ENCODE results near the gene MAP3K20.
"Not testable (repeated sequence)": the region's sequence is repeated elsewhere in the genome, so short reads cannot be mapped to it uniquely, and the experiment has no call there.

Gene MAP3K20

DNA sequence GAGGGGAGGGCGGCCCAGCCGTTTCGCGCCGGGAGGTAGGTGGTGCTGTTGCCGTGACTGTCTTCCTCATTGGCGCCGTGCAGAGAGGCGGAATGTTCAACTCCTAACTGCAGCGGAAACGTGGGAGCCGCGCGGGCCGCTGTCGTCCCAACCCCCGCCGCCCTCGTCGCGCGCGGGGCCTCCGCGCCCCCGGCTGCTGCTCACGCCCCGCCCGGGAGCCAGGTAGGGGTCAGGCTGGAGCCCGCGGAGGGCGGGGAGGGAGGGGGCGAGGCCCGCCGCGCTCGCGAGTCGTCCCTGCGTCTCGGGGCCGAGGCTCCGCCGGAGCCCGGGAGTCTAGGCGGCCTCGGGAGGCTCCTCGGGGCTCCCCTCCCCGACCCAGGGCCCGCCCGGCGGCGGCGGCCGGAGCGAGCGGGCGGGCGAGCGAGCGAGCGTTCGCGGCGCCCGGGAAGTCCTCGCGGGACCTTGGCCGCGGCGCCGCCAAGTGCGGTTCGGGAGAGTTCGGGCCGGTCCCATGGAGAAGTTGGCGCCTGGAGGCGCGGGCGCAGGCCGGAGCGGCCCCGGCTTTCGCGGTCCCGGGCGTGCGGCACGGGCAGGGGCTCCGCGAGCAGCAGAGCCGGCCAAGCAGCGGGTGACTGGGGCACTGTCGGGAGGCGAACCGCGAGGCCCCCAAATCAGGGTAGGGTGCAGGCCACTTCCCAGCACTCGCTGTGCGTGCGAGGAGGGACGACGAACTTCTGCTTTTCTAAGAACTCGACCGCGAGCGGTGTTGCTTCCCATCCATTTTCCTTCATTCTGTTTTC is at the start of gene MAP3K20:
MAP3K20 (plus strand) TSS at position 66 of the 800 bp plus-strand sequence. CDS start 15,186 bp downstream, outside the sequence.
- DNase-seq = peak; percentile 49

DNA sequence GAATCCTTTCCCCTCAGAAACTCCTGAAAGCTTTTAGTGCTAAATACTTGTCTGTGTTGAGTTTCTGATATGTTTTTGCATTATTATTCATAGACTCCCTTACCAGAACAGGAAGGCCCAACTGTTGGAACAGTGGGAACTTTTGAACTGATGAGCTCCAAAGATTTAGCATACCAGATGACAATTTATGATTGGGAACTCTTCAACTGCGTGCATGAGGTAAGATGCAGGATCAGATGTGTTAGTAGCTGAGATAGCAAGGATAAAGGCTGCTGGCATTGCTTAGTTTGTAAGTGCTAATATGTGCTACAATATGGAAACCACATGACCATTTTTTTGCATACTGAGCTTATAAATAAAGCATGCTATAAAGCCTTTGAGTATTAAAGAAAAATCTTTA is 49.2 kb upstream of the MAP3K20 start:
- DNase-seq = no peak

DNA sequence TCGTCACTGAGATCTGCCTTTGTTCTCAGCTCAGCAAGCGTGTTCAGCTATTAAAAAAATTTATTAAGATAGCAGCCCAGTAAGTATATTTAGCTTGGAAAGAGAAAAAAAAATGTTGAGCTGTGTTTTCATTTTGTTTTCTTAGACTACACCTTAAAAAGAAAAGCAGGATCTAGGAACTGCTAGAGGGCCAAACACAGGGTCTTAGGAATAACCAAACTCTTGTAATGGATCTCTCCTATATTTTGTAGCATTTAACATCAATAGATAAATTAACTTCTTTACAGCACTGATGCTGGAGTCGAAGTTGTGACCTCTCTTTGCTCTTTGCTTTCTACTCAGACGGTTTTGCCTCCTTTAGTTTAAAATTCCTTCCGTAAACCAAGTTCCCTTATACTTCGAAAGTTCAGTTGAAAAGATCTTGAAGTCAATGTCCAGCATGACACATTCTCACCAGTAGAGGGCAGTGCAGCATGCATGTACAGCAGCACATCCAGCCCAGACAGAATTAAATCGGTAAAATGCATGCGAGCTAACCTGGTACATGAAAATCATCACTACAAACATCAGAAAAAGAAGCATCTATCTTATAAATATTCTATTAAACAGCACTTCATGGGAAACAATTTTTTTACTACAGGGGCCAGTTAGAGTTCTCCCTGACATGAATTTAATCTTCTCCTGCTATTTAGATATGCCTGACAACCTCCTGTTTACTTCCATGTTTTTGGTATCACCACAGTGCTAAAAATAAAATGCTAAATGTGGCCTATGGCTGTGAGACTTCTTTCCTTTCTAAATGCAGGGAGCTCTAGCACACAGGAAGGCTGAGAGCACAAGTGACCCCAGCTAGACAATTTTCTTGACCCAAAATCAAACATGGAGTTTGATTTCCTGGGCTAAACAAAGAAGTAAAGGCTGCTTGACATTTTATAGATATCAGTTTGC is 48.2 kb upstream of the MAP3K20 start:
- DNase-seq = peak; percentile 63

DNA sequence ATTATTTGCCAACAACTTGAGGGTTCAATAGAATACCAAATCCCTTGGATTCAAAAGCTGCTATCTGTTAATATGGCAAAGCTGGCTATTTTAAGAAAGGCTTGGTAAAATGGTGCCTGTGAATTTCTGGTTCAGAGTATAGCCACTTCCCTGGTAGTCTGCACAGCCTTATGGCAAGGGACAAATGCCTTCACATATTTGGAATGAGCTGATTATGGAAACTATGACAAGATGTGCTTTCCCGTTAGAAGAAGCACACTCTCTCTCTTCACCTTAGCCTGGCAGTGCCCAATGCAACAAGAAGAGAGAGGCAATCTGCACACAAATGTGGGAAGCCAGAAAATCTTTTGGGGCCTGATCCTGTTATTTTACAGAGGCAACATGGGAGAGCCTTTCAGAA is 47.5 kb upstream of the MAP3K20 start:
- DNase-seq = no peak

DNA sequence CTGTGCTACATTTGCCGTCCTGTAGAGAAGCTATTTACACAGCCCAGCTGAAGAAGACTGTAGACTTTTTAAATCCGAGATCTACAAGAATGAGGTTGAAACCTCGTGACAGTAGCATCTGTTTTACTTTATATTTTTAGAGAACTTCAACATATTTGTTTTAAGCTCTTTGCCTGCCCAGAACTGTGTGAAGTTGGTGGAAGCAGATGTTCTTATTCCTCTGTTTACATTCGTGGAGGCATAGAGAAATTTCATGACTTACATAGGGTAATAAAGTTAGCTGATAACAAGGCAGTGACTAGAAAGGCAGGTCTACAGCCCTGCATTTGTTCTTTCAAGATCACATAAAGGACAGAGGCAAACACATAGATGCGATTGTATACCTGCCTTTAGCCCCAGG is 47.0 kb upstream of the MAP3K20 start:
- no peak for DNase-seq

DNA sequence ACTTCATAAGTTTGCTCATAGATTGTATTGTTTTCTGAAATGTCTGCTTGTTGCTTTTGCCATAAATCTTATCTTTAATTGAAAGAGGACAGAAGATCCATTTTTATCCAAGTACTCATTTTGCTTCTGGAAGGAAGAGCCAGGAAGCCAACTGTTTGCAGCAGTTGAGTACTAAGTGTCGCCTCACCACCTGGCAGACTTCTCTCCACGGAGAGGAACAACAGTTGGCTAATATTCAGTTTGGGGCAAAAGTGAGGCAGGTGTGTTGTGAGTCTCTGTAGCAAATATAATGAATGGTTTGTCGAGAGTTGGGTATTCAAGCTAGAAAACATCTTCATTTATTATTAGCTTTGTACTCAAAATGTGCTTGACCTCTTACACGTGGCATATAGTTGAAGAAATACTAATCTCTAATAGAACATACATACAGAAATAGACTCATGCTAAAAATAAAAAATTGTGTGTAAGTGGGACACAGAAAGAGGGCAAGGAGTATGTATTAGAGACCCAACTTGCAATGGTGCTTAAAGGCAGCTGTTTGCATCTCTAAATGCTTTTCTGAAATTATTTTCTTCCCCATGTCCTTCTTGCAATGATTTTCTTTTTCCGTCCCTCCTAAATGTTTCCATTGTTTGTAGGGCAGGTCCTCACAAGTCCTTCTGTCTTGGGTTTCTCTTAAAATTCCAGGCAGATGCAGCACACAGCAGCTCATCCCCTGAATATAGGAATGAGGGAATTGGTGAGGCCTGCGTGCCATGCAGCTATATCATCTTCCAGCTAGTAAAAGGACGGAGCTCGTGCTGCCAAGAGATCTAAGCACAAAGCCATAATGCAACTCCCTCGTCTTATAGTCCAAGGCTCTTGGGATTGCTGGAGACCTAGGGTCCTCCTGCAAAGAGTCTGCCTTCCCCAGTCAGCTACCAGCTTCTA is 44.8 kb upstream of the MAP3K20 start:
- no peak for DNase-seq

DNA sequence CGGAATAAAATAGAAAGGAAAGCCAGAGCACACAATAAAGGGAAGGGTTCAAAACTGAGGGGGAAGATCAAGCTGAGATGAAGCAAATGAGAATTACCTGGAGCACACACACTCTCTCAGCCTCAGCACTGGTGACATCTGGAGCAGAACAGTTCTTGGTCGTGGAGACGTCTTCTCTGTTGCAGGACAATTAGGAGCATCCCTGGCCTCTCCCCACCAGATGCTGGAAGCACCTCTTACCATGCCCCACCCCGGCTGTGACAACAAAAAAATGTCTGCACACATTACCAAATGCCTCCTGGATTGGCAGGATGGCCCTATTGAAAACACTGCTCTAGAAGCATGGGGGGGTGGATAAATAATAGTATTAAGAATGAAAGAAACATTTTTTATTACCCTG is 43.6 kb upstream of the MAP3K20 start:
- DNase-seq = no peak

DNA sequence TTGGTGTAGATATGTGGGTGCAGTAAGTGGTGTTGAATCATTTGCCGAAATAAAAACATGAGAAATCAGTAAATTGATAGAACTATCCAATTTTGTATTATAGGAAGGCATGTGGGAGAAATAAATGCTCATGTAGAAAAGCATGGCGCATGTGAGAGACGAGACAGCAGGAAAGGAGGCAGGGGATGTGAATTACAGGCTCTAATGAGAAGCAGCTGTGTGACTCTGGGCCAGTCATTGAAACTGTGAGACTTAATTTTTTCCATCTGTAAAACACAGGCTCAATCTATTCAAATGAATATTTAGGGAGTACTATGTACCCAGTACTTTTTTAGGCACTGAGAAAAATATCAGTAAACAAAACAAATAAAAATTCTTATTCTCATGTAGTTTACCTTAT is 42.6 kb upstream of the MAP3K20 start:
- no peak for DNase-seq

DNA sequence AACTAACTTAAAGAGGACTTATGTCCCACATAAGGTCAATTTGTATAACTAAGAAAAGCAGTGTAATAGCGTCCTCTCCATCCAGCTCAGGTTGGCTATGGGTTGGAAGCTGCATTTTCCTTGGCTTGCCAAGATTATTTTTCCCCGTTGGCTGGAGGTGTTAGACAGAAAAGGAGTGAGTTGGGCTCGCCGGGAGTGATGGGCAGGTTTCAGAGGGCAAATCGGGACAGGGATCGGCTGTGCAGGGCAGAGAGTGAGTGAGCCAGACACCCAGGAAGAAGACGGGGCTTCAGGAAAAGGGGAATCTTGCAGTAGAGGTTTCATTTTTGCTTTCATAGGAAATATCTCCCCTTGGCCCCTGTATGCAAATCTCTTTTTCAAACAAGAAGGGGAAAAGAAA is 41.5 kb upstream of the MAP3K20 start:
- DNase-seq = no peak

DNA sequence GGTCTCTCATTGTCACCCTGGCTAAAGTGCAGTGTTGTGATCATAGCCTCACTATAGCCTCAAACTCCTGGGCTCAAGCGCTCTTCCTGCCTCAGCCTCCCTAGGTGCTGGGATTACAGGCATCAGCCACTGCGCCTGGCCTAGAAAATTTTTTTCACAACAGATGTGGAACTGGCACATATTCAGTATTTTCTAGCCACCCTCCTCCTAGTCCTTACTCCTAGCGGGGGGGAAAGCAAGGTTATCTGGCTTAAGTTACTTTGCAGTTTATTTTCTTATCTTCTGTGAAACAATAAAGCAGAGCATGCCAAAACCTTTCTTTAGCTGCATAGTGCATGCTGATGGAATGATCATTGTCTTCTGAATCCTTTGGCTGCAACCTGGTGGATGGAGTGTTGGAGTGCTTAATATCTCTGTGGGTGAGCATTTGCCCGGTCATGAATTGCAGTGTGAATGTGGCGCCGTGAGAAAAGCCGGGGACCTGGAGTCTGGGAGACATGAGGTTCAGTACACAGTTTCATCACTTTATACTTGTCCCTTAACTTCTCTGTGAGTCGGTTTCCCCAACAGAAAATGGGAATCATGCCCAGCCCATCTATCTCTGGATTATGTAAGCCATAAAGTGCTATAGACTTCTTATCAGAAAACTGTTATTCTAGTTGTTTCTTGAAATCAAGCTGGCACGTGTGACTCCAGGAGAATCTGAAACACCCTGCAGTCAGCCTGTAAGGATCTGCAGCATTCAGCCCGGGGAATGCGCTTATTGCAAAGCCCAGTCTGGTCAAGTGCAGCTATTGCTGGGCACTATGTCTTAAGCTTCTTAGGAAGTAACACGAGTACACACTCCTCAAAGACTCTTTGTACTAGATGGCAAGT is 38.2 kb upstream of the MAP3K20 start:
- DNase-seq = no peak

DNA sequence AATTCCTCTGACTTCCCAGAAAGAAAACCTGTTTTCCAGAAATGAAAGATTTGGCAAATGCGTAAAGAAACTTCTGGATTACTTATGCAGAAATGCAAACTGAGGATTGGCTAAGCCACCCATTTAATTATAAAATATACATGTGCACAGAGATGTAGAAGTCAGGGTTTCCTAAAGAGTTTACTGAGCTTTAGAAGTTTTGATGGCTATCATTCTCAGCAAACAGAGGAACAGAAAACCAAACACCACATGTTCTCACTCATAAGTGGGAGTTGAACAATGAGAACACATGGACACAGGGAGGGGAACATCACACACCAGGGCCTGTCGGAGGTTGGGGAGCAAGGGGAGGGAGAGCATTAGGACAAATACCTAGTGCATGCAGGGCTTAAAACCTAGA is 37.4 kb upstream of the MAP3K20 start:
- not testable (repeated sequence) for DNase-seq

DNA sequence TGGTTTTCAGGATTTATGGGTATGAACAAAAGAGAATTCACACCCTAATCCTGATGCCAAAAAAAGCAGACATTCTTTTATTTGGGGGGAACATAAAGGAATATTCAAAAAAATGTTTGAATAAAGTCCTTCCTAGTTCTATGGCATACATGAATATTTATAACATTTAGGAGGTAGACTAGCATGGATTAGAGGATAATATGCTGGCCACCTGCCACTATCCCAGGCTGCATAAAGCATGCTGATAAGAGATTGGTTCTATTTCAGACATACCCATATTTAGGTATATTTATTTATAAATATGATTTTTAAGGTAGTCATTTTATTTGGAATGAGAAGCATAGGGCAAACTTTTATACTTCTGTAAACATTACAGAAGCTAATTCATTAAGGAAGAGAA is 34.9 kb upstream of the MAP3K20 start:
- DNase-seq = no peak

DNA sequence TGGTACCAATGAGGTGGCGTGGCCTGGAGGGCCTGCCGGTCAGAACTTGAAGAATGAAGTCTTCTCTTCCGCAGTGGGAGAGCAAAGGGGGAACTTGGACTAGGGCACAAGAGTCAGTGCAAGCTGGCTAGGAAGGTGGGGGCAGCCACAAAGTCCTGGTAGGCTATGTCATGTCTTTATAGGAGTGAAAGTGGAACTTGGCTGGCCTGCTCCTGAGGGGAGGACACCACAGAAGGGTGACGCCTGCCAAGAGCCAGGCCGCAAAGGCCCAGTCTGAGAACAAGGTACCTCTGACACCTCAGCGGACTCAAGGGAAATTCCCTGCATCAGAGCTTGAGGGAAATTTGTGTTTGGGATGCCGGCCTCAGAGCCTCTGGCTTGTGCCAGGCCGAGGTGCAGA is 32.2 kb upstream of the MAP3K20 start:
- peak; percentile 58 for DNase-seq

DNA sequence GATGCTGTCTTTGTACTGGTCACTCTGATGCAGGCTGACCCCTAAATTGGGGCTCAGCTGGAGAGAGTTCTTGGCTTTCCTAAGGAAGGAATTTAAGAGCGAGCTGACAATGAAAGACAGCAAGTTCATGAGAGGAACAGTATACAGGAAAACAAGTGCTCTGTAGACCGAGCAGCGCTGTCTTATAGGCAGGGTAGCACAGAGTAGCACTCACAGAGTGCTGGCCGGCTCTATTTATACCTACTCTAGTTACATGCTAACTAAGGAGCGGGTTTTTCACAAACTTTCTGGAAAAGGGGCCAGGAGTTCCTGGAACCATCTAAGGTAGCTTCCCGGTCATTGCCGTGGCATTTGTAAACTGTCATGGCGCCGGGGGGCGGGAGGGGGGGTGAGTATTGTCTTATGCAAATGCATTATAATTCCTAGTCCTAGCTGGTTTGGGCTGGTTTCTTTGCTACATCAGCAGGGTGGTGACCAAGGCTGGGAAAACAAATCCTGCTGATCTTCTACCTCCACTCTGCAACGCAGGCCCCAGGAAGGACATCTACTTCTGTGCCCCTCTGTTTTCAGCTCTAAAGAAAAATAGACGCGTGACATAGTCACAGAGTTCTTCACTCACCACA is 31.6 kb upstream of the MAP3K20 start:
- DNase-seq = no peak

DNA sequence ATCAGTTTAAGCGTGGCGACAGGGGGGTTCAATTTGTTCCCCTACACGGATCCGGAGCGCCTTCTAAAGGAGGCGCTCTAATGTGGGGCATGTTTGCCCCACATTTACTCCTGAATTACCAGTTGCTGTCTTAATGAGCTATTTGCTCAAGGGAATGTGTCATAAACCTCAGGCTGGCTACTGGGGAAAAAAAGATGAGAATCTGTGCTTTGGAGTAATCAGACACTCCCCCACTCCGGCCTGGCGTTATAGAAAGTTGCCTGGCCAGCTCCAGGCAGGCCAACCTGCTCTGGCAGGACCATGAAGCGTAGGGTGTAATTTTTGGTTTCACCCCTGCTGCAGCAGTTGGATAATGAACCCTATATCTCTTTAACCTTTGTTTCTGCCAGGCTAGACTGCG is 31.0 kb upstream of the MAP3K20 start:
- no peak for DNase-seq

DNA sequence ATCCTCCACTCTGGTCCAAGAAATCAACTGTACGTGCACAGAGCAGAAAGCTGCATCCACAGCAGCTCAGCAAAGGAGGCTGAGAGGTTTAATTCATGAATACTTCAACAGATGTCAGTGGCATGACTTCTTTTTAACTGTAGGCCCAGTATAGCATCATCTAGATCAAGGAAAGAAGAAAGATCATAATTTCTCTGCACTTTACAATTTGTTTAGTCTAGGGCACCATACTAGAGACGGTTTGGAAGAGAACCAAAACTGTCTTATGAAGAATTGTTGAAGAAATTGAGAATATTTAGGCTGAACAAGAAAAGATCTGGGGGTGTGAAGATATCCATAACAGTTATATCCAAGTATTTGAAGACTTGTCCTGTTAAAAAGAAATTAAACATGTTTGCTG is 30.5 kb upstream of the MAP3K20 start:
- no peak for DNase-seq

DNA sequence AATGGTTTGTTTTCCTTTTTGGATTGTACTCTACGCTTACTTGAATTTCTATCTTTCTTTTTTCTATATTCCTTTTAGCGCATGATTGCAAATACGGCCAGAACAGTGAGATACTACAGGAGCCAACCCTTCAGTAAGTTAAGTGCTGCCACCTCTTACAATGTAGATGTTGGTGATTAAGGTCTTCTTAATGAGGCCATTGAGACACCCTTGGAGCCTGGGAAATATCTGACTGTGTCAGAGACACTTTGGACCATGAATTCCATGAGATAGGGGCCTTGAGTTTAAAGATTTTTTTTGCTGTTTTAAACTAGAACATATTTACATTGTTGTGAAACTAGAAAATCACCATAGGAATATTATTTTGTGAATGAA is 27.1 kb upstream of the MAP3K20 start:
- no peak for DNase-seq

DNA sequence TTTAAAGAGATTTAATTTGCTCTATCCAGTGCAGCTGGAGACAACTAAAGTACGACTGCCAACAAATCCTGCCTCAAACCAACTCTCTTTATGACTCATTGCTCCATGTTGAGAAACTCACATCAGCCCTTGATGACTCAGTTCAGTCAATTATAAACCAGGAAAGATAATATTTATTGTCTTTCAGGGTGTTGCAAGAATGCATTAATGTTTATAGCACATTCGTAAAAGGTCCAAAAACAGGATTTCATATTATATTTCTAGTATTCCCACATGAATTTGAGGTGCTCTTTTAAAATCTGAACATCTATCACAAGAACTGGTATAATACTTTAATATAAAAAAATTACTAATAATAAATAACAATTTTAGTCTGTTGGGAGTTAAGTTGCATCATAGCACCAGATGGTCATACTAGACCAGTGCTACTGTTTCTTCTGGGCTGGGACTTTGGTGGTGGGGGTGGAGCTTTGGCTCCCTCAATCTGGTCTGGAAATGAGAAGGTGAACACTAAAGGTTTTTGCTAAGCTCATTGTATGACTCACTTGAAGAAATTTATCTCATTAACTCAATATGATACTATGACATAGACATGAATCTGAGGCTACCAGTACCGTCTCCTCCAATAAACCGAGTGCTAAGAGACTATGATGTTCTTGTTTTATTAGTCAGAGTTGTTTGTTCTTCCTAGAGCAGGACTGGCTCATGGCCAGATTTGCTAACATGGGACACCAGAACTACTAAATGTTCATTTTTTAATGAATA is 26.6 kb upstream of the MAP3K20 start:
- peak; percentile 61 for DNase-seq

DNA sequence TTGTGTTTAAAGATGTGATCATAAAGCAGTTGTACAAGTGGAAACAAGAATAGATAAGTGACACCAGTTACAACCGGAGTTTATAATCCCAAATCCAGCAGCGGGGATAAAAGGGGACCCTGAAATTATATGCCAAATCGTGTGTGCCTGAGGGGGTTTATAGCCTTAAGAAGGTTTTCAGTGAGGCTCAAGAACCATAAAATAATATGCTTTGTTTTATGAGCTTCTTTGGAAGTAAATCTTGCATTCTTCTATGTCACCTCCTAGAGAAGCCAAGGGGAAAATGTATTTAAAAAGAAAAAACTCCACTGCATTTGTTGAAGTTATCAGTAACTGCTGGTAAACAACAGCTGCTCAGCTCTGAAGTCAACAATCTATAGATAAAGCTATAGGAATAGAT is 25.8 kb upstream of the MAP3K20 start:
- DNase-seq = no peak

DNA sequence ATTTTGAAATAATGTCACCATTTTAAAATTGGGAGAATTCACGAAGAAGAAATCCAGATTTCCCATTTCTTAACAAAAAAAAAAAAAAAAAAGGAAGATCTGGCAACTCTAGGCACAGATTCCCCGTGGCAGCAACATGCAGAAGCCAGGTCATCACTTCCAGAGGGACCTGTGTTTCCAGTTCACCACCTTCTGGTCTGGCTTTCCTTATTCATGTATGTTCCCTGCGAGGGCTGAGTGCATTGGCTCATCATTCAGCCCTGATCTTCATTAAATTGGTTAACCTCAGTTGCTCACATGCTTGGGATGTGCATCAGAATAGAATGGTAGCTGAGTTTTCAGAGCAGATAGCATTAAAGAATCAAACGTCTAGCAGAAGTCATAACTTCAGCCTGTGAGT is 25.0 kb upstream of the MAP3K20 start:
- no peak for DNase-seq

Data from CD4-positive, alpha-beta T cell treated with Interferon gamma for 1 hour (primary cell).